Uterus (tissue), 2 donors: ENCODE results near the gene B3GNT7.

ENCODE experiments used
- CTCF ChIP-seq, 4 experiments: fragments of 200-600 bp in 2 of 4; fragments of 450-650 bp in 2 of 4; sonication (generic) in 2 of 4; IDR thresholded peaks; one replicate each; pipeline ENCODE4 v1.5.1; 2016 to 2019; ENCODE audit warnings: antibody characterized with exemption in 4 of 4, mild to moderate bottlenecking in 2 of 4, moderate library complexity in 1 of 4
- POLR2A ChIP-seq, 2 donors: fragments of 450-650 bp; IDR thresholded peaks; one replicate each; pipeline ENCODE4 v1.6.1; 2016; ENCODE audit warnings: antibody characterized with exemption in 2 of 2, mild to moderate bottlenecking in 1 of 2, moderate library complexity in 1 of 2

- TF ChIP-seq CTCF (IDR thresholded peaks at IDR 0.05) (no peak), POLR2A (IDR thresholded peaks at IDR 0.05) (no peak)
These were observed 27.7 kb downstream of the B3GNT7 start for GRCh38 chr2:231423176-231423575.
